ENCODE data around the gene CYP4F8.

GRCh38 chr19:15656467-15656866 lies 41.4 kb downstream of the CYP4F8 start:
- no peak for TF ChIP-seq ZNF138 (CRISPR knock-in tag; conservative IDR thresholded peaks at IDR 0.05)
- TF ChIP-seq, protein P1, sequence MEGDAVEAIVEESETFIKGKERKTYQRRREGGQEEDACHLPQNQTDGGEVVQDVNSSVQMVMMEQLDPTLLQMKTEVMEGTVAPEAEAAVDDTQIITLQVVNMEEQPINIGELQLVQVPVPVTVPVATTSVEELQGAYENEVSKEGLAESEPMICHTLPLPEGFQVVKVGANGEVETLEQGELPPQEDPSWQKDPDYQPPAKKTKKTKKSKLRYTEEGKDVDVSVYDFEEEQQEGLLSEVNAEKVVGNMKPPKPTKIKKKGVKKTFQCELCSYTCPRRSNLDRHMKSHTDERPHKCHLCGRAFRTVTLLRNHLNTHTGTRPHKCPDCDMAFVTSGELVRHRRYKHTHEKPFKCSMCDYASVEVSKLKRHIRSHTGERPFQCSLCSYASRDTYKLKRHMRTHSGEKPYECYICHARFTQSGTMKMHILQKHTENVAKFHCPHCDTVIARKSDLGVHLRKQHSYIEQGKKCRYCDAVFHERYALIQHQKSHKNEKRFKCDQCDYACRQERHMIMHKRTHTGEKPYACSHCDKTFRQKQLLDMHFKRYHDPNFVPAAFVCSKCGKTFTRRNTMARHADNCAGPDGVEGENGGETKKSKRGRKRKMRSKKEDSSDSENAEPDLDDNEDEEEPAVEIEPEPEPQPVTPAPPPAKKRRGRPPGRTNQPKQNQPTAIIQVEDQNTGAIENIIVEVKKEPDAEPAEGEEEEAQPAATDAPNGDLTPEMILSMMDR (IDR thresholded peaks at IDR 0.05), result no peak
- TF ChIP-seq FOXK1 (CRISPR knock-in tag; IDR thresholded peaks at IDR 0.05), result no peak
- no peak for TF ChIP-seq SP1 (CRISPR knock-in tag; conservative IDR thresholded peaks at IDR 0.05)
- TF ChIP-seq, protein P2, sequence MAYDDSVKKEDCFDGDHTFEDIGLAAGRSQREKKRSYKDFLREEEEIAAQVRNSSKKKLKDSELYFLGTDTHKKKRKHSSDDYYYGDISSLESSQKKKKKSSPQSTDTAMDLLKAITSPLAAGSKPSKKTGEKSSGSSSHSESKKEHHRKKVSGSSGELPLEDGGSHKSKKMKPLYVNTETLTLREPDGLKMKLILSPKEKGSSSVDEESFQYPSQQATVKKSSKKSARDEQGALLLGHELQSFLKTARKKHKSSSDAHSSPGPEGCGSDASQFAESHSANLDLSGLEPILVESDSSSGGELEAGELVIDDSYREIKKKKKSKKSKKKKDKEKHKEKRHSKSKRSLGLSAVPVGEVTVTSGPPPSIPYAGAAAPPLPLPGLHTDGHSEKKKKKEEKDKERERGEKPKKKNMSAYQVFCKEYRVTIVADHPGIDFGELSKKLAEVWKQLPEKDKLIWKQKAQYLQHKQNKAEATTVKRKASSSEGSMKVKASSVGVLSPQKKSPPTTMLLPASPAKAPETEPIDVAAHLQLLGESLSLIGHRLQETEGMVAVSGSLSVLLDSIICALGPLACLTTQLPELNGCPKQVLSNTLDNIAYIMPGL (CRISPR knock-in tag; IDR thresholded peaks at IDR 0.05), result no peak
- TF ChIP-seq SMAD4 (CRISPR knock-in tag; IDR thresholded peaks at IDR 0.05), result no peak
- no peak for TF ChIP-seq CREM (CRISPR knock-in tag; IDR thresholded peaks at IDR 0.05)
- TF ChIP-seq NFYB (CRISPR knock-in tag; conservative IDR thresholded peaks at IDR 0.05; ENCODE audit: low read depth), result no peak
- TF ChIP-seq, protein P3, sequence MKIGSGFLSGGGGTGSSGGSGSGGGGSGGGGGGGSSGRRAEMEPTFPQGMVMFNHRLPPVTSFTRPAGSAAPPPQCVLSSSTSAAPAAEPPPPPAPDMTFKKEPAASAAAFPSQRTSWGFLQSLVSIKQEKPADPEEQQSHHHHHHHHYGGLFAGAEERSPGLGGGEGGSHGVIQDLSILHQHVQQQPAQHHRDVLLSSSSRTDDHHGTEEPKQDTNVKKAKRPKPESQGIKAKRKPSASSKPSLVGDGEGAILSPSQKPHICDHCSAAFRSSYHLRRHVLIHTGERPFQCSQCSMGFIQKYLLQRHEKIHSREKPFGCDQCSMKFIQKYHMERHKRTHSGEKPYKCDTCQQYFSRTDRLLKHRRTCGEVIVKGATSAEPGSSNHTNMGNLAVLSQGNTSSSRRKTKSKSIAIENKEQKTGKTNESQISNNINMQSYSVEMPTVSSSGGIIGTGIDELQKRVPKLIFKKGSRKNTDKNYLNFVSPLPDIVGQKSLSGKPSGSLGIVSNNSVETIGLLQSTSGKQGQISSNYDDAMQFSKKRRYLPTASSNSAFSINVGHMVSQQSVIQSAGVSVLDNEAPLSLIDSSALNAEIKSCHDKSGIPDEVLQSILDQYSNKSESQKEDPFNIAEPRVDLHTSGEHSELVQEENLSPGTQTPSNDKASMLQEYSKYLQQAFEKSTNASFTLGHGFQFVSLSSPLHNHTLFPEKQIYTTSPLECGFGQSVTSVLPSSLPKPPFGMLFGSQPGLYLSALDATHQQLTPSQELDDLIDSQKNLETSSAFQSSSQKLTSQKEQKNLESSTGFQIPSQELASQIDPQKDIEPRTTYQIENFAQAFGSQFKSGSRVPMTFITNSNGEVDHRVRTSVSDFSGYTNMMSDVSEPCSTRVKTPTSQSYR (CRISPR knock-in tag; IDR thresholded peaks at IDR 0.05), result no peak
- no peak for TF ChIP-seq NR2C2 (CRISPR knock-in tag; IDR thresholded peaks at IDR 0.05)

All from WTC11 (cell line).